Adrenal gland (tissue), 12 donors: ENCODE results near the gene CMIP. TPM values are rescaled to one million over a fixed set of nuclear protein-coding genes. Genes with fewer than 3 reads are reported as not detected.

Experiments used
- DNase-seq, 7 donors: peaks; one replicate each; pipeline ENCODE4 v3.0.0-alpha.2; 2019 to 2020
- H3K27ac ChIP-seq, 5 donors: fragments of 200-600 bp; sonication (generic) in 4 of 5; 1 replicate in 3 of 5; 2 replicates in 2 of 5; pipeline versions ENCODE4 v1.5.1 to v1.8.0; 2016 to 2020; ENCODE audit warnings: mild to moderate bottlenecking in 1 of 5
- H3K27me3 ChIP-seq: fragments of 200-600 bp; 2 replicates; pipeline ENCODE4 v1.8.0; 2021
- H3K36me3 ChIP-seq, 2 donors: fragments of 200-600 bp; replicated peaks in 1 of 2; 1 replicate in 1 of 2; 2 replicates in 1 of 2; pipeline versions ENCODE4 v1.5.1 to v1.8.0; 2018 to 2022
- H3K4me1 ChIP-seq, 2 donors: fragments of 200-600 bp; replicated peaks in 1 of 2; 1 replicate in 1 of 2; 2 replicates in 1 of 2; pipeline versions ENCODE4 v1.5.1 to v1.8.0; 2018 to 2021
- H3K4me3 ChIP-seq, 4 donors: fragments of 200-600 bp; sonication (generic) in 3 of 4; one replicate each; pipeline ENCODE4 v1.5.1; 2016 to 2018
- H3K9me3 ChIP-seq, 3 donors: fragments of 200-600 bp; sonication (generic) in 1 of 3; replicated peaks in 1 of 3; 1 replicate in 2 of 3; 2 replicates in 1 of 3; pipeline versions ENCODE4 v1.5.1 to v1.8.0; 2016 to 2021
- POLR2A ChIP-seq, 2 donors: fragments of 450-650 bp; IDR thresholded peaks; one replicate each; pipeline ENCODE4 v1.6.1; 2017; ENCODE audit warnings: antibody characterized with exemption in 2 of 2, mild to moderate bottlenecking in 2 of 2, moderate library complexity in 1 of 2
- WGBS, 4 donors: extraction: QIAGEN DNeasy Blood & Tissue Kit in 2 of 4; methylation state at CpG; one replicate each; pipeline versions ENCODE4 v1.1.5 to v1.1.7; 2013 to 2017; 5-methylcytosine and 5-hydroxymethylcytosine counted together
- intact Hi-C, 2 donors: fragments of 100-400 bp; cut with DNase I; formaldehyde crosslinking; loops; one replicate each; pipeline versions ENCODE4 v1.14.1 to v1.15.0; 2022 to 2023
- polyA plus RNA-seq, 3 donors: library from polyadenylated mRNA; stranded (reverse); fragments of 200-250 nt in 2 of 3; fragments of 350-450 nt in 1 of 3; fragmentation: Illumina TruSeq in 1 of 3; extraction: RNeasy Lipid Tissue Mini Kit (QIAGEN cat#74804) in 1 of 3; gene quantifications; one replicate each; pipeline ENCODE4 v1.2.3, GENCODE V29; 2013 to 2014
- total RNA-seq, 9 donors: library from RNA; depleted of rRNA in 4 of 9; stranded (reverse); fragments of >200 nt in 4 of 9; fragments of 120-200 nt in 1 of 9; fragmentation: NEBNext Ultra II Directional in 1 of 9; extraction: Animal tissue kit (Norgen Biotek cat#: 25700) in 1 of 9; gene quantifications; one replicate each; pipeline versions ENCODE4 v1.1.0 to v1.2.4, GENCODE V29; 2013 to 2023
- TF ChIP-seq, protein P1 (sequence below), 6 experiments: fragments of 450-650 bp in 4 of 6; fragments of 200-600 bp in 2 of 6; sonication (generic) in 1 of 6; IDR thresholded peaks; 1 replicate in 5 of 6; 2 replicates in 1 of 6; pipeline versions ENCODE4 v1.5.1 to v1.8.0; 2016 to 2021; ENCODE audit warnings: antibody characterized with exemption in 6 of 6, mild to moderate bottlenecking in 2 of 6, moderate library complexity in 1 of 6
- donor health status: healthy with polysubstance abuse.
- donor health status: Bipolar disorder and iron deficiency.
- donor health status: DM: yes; HTN: yes; CAD: no.
- donor health status: DM: no; HTN: no; CAD: no.
- donor health status: DM: no; HTN: no; CAD: no.
- donor health status: DM: yes; HTN: yes; CAD: no.

The CMIP gene
- total and polyA plus RNA-seq, 12 donors = 8.1 to 87.9 (median 42.5) TPM

DNA sequence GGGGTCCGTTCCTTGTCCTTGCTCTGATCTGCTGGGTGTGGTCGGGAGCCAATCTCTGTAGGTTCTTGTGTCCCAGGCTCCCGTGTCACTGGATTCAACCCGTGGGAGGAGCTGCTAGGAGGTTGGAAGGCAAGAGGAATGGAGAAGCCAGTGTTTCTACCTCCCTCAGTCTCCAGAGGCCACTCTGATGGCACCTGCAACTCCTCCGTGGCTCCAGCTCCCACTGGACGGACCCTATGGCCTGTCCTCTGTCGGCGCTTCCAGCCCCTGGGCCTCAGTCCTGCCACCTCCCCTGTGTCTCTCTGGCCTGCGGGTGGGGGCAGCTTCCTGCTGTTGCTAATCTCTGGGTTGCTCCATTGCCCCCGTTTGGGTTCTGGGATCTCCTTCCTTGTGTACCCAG, 71.1 kb downstream of the CMIP start:
- Histone ChIP-seq H3K9me3 (no peaks in the 10 kb centered on the region), H3K27ac (no peak overlapping the region), H3K36me3 (no peaks in the 10 kb centered on the region), H3K27me3 (no peaks in the 10 kb centered on the region), H3K4me3 (no peak overlapping the region), H3K4me1 (peaks cover 0 to 36% of the 10 kb centered on the region in 2 donors)
- intact Hi-C loops = no loop called here
- 78 to 91% (median 84%) methylated on average over 10 of the region's 10 CpGs for WGBS, 4 donors
- TF ChIP-seq POLR2A (IDR thresholded peaks at IDR 0.05) = no peak
- TF ChIP-seq, protein P1, sequence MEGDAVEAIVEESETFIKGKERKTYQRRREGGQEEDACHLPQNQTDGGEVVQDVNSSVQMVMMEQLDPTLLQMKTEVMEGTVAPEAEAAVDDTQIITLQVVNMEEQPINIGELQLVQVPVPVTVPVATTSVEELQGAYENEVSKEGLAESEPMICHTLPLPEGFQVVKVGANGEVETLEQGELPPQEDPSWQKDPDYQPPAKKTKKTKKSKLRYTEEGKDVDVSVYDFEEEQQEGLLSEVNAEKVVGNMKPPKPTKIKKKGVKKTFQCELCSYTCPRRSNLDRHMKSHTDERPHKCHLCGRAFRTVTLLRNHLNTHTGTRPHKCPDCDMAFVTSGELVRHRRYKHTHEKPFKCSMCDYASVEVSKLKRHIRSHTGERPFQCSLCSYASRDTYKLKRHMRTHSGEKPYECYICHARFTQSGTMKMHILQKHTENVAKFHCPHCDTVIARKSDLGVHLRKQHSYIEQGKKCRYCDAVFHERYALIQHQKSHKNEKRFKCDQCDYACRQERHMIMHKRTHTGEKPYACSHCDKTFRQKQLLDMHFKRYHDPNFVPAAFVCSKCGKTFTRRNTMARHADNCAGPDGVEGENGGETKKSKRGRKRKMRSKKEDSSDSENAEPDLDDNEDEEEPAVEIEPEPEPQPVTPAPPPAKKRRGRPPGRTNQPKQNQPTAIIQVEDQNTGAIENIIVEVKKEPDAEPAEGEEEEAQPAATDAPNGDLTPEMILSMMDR (IDR thresholded peaks at IDR 0.05) = no peak
- DNase-seq = no peak

DNA sequence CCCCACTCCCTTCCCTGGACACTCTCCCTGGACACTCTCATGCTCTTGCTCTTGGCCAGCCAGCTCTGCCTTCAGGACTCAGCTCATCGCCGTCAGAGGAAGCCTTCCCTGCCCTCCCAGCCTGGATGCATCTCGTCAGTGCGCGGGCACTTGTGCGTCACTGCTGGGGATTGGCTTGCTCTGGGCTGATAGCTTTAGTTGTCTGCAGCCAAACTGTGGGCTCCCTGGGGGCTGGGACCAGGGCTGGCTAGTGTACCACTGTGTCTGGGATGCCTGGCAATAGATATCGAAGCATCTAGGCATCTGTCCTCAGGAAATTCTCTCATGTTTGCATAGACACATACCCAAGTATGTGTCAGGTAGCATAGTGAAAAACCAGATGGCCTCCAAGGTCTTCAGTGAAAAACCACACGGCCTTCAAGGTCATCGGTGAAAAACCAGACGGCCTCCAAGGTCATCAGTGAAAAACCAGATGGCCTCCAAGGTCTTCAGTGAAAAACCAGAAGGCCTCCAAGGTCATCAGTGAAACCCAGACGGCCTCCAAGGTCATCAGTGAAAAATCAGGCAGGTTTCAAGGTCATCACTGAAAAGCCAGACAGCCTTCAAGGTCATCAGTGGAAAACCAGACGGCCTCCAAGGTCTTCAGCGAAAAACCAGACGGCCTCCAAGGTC, 72.0 kb downstream of the CMIP start:
- no peaks in the 10 kb centered on the region for H3K27me3 ChIP-seq
- 66 to 74% (median 70%) methylated on average over 13 to 14 of the region's 14 CpGs for WGBS, 4 donors
- no peaks in the 10 kb centered on the region for H3K9me3 ChIP-seq
- intact Hi-C loops = no loop called here
- peaks cover 0 to 36% of the 10 kb centered on the region in 2 donors for H3K4me1 ChIP-seq
- DNase-seq = no peak
- H3K27ac ChIP-seq = peak overlapping the region in 1 of 5 donors; percentile 70
- no peak overlapping the region for H3K4me3 ChIP-seq
- H3K36me3 ChIP-seq = no peaks in the 10 kb centered on the region
- TF ChIP-seq POLR2A (IDR thresholded peaks at IDR 0.05) = no peak
- TF ChIP-seq, protein P1 (IDR thresholded peaks at IDR 0.05) = no peak

DNA sequence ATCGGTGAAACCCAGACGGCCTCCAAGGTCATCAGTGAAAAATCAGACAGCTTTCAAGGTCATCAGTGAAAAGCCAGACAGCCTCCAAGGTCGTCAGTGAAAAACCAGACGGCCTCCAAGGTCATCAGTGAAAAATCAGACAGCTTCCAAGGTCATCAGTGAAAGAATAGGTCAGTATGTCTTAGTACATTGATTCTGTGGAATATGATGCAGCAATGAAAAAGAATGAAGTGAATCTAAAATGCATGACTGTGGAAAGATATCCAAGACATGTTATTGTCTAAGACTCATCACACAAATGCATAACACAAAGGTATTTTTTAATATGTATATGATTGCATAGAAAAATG, 72.5 kb downstream of the CMIP start:
- intact Hi-C loops = no loop called here
- Histone ChIP-seq H3K27me3 (no peaks in the 10 kb centered on the region), H3K4me1 (peaks cover 0 to 33% of the 10 kb centered on the region in 2 donors), H3K9me3 (no peaks in the 10 kb centered on the region), H3K36me3 (no peaks in the 10 kb centered on the region), H3K27ac (peak overlapping the region in 2 of 5 donors; percentile 7 to 70), H3K4me3 (no peak overlapping the region)
- no peak for DNase-seq
- TF ChIP-seq POLR2A (IDR thresholded peaks at IDR 0.05) = no peak
- TF ChIP-seq, protein P1 (IDR thresholded peaks at IDR 0.05) = no peak
- WGBS, 4 donors = 55 to 70% (median 58%) methylated on average over 4 of the region's 4 CpGs

DNA sequence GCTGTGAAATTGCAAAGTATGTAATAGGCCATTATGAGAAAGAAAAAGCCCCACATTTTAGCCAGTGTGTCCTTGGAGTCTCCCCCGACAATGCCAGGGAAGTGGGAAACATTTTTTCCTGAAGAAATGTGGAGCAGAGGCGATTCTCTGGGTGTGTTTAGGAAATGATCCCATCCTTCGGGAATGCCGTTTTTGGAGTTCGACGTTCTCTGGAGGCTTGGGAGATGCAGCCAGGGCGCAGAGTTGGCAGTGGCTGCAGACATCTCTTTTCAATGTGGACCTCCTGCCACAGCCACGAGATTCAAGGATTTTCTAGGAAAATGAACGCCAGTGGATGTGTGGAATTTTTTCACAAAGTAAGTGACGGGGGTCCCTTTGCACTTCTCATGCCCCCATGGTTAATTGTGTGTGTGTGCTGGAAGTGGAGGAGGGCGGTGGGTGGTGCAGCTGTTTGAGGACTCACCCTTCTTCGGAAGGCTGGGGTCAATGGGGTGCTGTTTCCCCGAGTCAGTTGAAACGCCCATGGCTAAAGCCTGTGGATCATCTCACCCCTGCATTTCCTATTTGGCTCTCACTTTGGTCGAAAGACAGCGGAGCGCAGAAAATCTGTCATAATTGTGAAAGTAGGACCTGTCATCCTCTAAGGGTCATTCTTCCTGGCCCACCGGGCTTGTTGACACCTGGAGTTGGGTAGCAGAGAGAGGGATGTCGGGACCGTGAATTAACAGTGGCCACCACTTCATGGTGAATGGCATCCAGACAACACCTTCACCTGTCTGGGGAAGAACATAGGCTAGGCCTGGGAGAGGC, 73.2 kb downstream of the CMIP start:
- WGBS, 4 donors = 65 to 74% (median 72%) methylated on average over 17 to 20 of the region's 20 CpGs
- no peak overlapping the region for H3K4me3 ChIP-seq
- H3K36me3 ChIP-seq = no peaks in the 10 kb centered on the region
- intact Hi-C loops = no loop called here
- H3K27me3 ChIP-seq = no peaks in the 10 kb centered on the region
- DNase-seq = no peak
- peak overlapping the region in 2 of 5 donors; percentile 45 to 70 for H3K27ac ChIP-seq
- peaks cover 0 to 26% of the 10 kb centered on the region in 2 donors for H3K4me1 ChIP-seq
- TF ChIP-seq POLR2A (IDR thresholded peaks at IDR 0.05) = no peak
- TF ChIP-seq, protein P1 (IDR thresholded peaks at IDR 0.05) = no peak
- H3K9me3 ChIP-seq = no peaks in the 10 kb centered on the region
